NT2/D1 (cell line): ENCODE data around the gene MED12L.

ENCODE experiments used
- SUZ12 ChIP-seq: IDR thresholded peaks from 2 replicates; pipeline ENCODE4 v1.6.1; 2011; ENCODE audit not compliant: insufficient read length, insufficient read depth; ENCODE audit errors: extremely low read depth
- YY1 ChIP-seq: IDR thresholded peaks from 2 replicates; pipeline ENCODE4 v1.6.1; 2011; ENCODE audit not compliant: insufficient read length, insufficient read depth
- ZNF274 ChIP-seq: IDR thresholded peaks from 2 replicates; pipeline ENCODE4 v1.6.1; 2011; ENCODE audit warnings: mild to moderate bottlenecking, low read depth, low read length

- TF ChIP-seq ZNF274 = no peak
- no peak for TF ChIP-seq YY1
- TF ChIP-seq SUZ12 = no peak
These were observed 7.7 kb downstream of the MED12L start for GRCh38 chr3:151093148-151093547.
